HT-29 (cell line): ENCODE data around the gene GABPA. TPM values are rescaled to one million over a fixed set of nuclear protein-coding genes. Genes with fewer than 3 reads are reported as not detected.

Source experiments
- DNase-seq: peaks from one replicate; pipeline ENCODE4 v3.0.0-alpha.2; 2015; ENCODE audit warnings: low spot score
- total RNA-seq: library from RNA; depleted of rRNA; stranded (reverse); fragments of >200 nt; shearing (Covaris generic); gene quantifications from 2 replicates; pipeline ENCODE4 v1.2.3, GENCODE V29; 2014; rRNA removed

Gene GABPA
- total RNA-seq, 1 experiment from 2014 or later = 5.9 TPM

DNA sequence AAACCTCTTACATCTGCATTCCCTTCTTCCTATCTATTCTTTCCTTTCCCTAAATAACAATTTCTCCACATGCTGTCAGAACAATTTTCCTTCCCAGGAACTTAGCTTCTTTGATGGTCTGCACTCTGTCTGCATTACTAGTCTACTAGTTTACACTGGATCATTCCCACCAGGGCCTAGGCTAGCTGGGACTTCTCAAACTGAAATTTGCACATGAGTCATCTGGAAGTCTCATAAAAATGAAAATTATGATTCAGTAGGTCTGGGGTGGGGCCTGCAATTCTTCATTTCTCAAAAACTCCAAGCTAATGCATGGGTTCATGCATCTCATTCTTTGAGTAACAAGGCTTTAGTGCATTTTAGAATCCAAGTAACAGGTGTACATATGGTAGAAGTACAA is 74.2 kb downstream of the GABPA start:
- no peak for DNase-seq

DNA sequence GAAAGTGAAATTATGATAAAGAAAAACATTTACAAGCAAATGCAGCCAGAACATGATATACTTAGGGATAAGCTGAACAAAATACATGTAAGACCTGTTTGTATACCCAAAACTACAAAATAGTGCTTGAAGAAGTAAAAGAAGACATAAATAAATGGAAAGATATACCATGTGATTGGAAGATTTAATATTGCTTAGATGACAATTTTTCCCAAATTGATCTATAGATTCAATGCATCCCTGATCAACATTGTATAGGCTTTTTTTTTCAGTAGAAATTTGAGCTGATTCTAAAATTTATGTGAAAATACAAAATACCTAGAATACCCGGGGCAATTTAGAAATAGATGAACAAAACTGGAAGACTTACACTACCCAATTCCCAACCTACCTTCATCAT is 76.4 kb downstream of the GABPA start:
- DNase-seq = no peak

DNA sequence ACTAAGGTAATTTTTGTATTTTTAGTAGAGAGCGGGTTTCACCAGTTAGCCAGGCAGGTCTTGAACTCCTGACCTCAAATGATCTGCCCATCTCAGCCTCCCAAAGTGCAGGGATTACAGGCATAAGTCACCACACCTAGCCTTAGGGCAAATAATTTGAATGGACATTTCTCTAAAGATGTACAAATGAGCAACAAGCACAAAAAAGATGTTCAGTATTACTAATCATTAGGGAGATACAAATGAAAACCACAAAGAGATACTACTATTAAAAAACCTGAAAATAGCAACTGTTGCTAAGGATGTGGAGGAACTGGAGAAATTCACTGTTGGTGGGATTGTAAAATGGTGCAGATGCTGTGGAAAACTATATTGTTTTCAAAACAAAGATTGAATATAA is 79.1 kb downstream of the GABPA start:
- no peak for DNase-seq

DNA sequence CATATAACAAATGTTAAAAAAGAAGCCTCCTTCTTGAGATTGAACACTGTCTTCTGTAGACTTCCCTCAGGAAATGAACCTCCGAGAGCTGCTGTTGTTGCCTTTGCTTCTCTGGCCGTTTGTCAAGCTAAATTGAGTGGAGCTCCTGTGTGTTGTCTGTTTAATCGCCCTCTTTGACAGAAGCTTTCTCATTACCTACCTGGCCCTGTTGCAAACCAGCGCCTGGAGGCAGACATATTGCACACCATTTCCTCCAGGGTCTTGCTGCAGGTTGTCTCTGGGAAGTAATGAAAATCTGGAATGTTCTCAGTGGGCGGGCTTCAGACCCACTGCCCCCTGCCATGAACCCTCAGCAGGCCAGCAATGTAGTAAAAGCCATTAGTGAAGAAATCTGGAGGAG is 83.3 kb downstream of the GABPA start:
- DNase-seq = no peak

DNA sequence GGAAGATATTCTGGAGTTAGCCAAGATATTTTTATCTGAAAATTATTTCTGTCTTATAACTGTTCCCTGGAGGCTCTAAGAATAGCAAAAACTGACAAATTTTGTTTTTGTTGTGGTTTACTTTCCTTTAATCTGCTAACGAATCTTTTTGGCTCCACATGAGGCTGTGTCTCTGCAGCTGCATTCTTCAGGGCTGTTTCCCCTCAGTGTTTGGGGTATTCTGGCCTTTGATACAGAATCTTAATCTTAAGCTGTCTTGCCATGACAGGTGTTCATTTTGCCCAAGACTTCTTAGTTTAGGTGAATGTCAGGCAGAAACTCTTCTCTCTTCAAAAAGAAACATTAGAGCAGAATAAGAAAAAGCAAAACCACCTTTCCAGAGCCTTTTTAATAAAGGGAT is 83.8 kb downstream of the GABPA start:
- no peak for DNase-seq

Other genes with a start within 250 kb of the GABPA start
- gene MRPL39, start 127.5 kb upstream of the GABPA start, total RNA-seq = 18.6 and 21.3 TPM in 2 replicates
- not detected in 2 replicates for gene JAM2, start 95.7 kb upstream of the GABPA start, total RNA-seq
- gene ATP5PF, start 68 bp upstream of the GABPA start, total RNA-seq = 34.5 and 46.0 TPM in 2 replicates